Activated T-helper 9 cell treated with anti-CD3 and anti-CD28 coated beads, Interleukin-2, amount 50 U/mL, for 16 hours (primary cell): Measurements from ENCODE around the gene YIF1B.

Experiments used
- DNase-seq: peaks from one replicate; pipeline ENCODE4 v3.0.0-alpha.2; 2020; ENCODE audit warnings: low read depth

The YIF1B gene

DNA sequence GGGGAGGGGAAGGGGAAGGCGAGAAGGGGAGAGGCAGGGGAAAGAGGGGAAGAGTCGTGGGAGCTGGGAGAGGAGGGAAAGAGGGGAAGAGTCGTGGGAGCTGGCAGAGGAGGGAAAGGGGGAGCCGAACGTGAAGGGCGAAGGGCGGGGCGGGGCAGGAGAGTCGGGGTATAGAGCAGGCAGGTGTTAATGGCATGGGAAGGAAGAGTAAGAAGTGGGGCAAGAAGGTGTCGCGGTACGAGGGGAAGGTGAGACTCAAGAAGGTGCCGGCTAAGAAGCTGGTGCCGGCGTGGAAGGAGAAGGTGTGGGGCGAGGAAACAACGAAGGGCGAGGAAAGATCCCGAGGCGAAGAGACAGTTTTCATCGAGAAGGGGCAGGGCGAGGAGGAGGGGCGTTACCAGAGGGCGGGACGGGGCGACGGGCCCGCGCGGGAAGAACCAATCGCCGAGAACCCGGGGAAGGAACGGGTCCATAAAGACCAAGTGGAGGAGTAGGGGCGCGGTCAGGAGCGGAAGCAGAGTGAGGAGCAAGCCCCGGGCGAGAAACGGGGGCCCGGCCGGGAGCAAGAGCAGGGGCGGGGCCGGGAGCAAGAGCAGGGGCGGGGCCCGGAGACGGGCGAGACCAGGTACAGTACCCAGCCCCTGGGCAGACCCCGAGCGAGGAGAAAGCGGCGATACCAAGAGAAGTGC, 20.3 kb upstream of the YIF1B start:
- DNase-seq: peak; percentile 88

- no peak for DNase-seq
Measured at GRCh38 chr19:38333245-38333644, 17.5 kb upstream of the YIF1B start.

GRCh38 chr19:38331728-38332127, 16.0 kb upstream of the YIF1B start:
- DNase-seq: no peak

GRCh38 chr19:38329651-38330050, 13.9 kb upstream of the YIF1B start:
- DNase-seq: no peak

- DNase-seq: no peak
Measured at GRCh38 chr19:38326591-38326990, 10.8 kb upstream of the YIF1B start.

DNA sequence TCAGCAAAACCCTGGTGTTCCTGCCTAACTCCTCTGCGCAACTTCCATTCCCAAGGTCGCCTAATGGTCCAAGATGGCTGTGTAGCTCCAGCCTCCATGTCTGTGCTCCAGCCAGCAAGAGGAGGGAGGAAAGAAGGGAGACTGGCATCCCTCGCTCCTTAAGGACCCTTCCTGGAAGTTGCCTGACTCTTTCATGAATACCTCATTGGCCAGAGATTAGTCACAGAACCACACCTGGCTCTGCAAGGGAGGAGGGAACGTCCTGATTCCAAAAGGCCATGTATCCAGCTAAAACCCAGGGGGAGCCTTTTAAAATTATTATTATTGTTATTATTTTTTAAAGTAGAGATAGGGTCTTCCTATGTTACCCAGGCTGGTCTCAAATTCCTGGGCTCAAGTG, 8.7 kb upstream of the YIF1B start:
- DNase-seq: no peak

GRCh38 chr19:38323291-38323690, 7.5 kb upstream of the YIF1B start:
- no peak for DNase-seq

GRCh38 chr19:38321646-38322196, 6.0 kb upstream of the YIF1B start:
- DNase-seq: no peak

GRCh38 chr19:38320969-38321339, 5.2 kb upstream of the YIF1B start:
- DNase-seq: no peak

DNA sequence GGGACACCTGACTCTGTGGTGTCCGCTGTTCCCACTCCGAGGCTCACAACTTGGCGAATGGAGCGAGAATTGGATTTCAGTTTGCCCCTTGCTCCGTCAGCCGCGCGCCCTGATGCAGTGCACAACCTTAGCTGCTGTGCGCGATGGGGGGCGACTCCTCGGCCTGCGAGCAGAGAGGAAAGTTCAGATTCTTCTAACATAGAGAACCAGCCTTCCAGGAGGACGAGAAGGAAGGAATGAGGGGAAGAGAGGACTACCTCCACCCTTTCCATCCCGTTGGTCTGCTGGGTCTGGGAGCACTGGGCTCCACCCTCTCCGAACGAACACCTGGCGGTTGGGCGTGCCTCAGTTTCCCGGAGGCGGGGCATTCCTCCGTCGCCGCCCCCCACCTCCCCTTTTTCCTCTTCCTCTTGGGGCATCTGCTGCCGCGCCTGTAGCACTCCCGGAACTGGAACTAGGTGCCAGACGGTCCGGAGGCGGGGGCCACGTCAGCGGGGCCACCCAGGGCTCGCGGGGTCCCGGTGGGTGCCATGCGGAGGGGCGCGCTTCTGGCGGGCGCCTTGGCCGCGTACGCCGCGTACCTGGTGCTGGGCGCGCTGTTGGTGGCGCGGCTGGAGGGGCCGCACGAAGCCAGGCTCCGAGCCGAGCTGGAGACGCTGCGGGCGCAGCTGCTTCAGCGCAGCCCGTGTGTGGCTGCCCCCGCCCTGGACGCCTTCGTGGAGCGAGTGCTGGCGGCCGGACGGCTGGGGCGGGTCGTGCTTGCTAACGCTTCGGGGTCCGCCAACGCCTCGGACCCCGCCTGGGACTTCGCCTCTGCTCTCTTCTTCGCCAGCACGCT, 3.9 kb upstream of the YIF1B start, which contains the start of gene KCNK6:
Gene KCNK6, plus strand, starts transcription at position 425 of the 838 bp plus-strand sequence. Its CDS starts 106 bp downstream, at position 531.
- DNase-seq: peak; percentile 38

GRCh38 chr19:38318660-38319059, 2.9 kb upstream of the YIF1B start:
- no peak for DNase-seq

DNA sequence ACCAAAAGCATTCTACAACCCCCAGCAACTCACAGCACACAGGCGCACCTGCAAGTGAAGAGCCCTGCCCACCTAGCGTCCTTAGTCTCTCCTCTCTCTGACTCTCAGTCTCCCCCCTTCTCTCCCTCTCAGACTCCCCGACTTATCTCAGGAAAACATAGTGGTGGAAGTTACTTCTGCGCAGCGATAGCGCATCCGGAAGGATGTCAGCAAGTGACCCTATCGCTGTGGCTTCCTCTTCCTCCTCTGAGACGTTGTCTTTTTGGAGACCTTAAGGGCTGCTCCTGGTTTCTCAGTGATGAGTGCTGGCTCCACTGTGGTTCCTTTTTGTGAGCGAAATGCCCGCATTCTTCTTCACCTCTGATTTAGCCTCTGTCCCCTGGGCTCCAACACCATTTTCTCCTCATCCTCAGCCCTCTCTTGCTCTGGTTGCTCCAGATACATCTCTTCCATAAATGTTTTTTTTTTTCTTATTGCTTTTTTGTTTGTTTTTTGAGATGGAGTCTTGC, 1.4 kb upstream of the YIF1B start:
- DNase-seq: no peak

DNA sequence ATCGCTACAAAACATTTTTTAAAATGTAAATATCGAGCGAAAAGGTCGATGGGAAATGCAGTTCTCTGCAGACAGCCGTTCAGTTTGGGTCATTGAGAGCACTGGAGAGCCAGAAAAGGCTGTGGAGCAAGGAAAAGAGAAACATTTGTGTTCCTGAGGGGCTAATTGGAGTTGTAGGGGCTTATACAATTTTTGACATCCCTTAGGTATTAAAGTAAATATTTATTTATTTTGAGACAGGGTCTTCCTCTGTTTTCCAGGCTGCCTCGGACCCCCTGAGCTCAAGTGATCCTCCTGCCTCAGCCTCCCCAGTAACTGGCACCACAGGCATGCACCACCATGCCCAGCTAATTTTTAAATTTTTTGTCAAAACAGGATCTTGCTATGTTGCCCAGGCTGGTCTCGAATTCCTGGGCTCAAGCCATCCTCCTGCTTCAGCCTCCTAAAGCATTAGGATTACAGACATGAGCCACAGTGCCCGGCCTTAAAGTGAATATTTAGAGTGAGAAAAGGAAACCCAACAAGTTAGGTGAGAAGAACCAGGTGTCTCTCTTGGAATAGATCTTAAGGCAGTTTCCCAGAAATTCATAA, 825 bp upstream of the YIF1B start:
- no peak for DNase-seq

- DNase-seq: no peak
Measured at GRCh38 chr19:38310986-38311385, 4.8 kb downstream of the YIF1B start.

- DNase-seq: no peak
Measured at GRCh38 chr19:38310279-38310670, 5.5 kb downstream of the YIF1B start.

DNA sequence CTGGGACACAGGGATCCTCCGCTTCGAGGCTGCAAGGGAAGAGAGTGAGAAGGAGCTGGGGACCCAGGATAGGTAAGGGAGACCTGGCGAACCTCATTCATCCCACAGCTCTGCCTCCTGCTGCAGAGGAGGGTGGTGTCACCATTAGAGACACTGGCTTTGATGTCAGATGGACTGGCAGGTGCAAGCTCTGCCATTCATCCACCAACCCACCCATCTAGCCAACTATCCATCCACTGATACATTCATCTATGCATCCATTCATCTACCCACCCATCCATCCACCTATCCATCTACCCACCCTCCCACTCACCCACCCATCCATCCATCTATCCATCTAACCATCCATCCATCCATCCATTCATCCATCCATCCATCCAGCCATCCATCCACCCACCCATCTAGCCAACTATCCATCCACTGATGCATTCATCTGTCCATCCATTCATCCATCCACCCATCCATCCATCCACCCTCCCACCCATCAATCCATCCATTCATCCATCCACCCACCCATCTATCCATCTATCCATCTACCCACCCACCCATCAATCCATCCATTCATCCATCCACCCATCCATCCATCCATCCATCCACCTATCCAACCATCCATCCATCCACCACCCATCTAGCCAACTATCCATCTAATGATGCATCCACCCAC, 6.0 kb downstream of the YIF1B start:
- no peak for DNase-seq

DNA sequence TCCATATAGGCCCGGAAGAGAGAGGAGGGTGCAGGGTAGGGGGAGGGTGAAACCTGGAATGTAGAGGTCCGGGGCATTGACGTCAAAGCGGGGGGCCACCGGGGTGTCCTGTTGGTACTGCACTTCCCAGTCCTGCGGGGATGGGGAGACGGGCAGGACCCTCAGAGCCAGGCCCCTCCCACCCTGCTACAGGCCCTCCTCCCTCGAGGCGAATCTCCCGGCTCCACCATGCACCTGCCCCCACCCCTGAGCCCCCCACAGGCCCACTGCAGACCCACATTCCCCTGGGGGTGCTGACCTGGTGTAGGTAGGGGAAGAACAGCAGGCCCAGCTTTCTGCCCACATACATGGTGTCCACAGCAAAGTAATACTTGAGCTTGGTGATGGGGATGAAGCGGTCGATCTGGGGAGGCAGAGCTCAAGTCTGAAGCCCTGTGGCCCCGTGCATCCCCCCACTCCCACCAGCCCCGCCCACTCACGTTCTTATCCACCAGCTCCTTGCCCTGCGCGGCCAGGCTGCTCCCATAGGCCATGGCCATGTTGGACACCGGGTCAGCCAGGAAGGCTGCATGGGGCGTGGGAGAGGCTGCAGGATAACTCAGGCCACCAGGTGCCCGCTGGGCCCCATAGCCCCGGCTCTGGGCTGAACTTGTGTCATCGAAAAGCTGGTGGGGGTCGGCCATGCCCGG, 6.7 kb downstream of the YIF1B start:
- DNase-seq: no peak

DNA sequence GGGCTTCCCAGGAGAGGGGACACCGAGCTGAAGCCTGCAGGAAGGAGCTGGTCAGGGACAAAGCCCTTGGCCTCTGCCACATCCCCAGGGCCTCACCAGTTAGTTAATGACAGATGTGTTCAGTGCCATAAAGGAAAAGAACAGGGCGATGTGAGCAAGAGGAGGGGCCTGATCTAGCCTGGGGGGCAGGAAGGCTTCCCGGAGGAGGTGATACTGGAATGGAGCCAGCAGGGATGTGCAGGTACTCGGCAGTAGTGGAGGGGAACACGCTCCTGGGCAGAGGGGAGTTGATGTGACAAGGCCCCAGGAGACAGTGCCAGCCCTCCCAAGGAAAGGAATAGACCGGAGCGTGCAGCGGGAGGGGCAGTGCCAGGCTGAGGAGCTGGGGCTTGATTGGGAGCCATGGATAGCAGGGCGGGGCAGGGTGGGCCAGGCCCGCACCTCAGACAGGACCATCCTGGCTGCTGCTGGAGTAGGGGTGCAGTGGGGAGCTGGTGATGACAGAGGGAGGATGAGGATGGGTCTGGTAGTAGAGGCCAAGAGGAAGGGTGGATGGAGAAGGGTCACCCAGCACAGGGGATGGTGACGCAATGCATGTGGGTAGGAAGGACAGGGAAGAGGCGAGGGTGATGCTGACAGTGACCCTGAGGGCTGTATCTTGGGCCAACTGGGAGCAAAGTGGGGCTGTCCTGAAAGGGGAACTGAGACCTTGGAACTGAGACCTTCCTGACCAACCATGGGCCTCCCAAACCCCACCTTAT, 7.6 kb downstream of the YIF1B start:
- no peak for DNase-seq

- DNase-seq: no peak
Measured at GRCh38 chr19:38307597-38307996, 8.2 kb downstream of the YIF1B start.

DNA sequence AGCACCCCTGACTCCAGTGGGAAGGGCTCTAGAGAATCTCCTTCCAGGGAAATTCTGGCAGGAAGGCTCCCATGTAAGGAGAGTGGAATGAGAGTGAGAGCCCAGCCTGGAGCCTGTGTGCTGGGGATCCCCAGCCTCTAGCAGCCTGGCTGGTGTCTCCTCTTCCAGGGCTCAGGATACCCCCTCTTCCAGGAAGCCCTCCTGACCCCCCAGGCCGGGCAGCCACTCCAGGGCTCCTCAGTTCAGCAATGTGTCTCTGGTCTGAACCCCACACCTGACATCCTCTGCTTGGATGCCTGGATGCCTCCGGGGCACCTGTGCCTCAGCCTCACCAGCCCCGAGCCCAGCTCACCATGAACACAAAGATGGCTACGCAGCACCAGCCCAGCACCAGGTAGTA, 8.7 kb downstream of the YIF1B start:
- no peak for DNase-seq

DNA sequence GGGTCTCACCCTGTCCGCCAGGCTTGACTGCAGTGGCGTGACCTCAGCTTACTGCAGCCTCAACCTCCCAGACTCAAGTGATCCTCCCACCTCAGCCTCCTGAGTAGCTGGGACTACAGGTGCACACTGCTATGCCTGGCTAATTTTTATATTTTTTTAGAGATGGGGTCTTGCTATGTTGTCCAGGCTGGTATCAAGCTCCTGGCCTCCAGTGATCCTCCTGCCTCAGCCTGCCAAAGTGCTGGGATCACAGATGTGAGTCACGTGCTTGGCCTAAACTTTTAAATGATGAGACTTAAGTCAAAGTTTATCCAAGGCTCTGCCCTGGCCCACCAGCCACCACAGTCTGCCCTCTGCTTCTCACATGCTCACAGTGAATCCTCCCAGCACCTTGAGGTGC, 9.5 kb downstream of the YIF1B start:
- no peak for DNase-seq
